Natural killer cell (primary cell): Measurements from ENCODE around the gene ADM5. TPM values are rescaled to one million over a fixed set of nuclear protein-coding genes. Genes with fewer than 3 reads are reported as not detected.

Experiments
- ATAC-seq, 3 donors: fragments of 150-1000 bp in 2 of 3; fragments of 200-7000 bp in 1 of 3; cut with Tn5 transposase; 1 replicate in 1 of 3; 2 replicates in 2 of 3; pipeline ENCODE4 v1.10.0; 2021; ENCODE audit warnings: mild to moderate bottlenecking in 2 of 3, moderate library complexity in 2 of 3
- DNase-seq, 2 donors: peaks; one replicate each; pipeline versions ENCODE4 v3.0.0 to v3.0.0-alpha.2; 2013 to 2021; ENCODE audit warnings: mixed read lengths in 1 of 2
- H3K27ac ChIP-seq: one replicate; pipeline ENCODE4 v1.5.1; 2013; ENCODE audit warnings: mild to moderate bottlenecking, low read length
- H3K27me3 ChIP-seq: one replicate; pipeline ENCODE4 v1.6.1; 2013; ENCODE audit warnings: low read length; ENCODE audit not compliant: control insufficient read depth, insufficient read depth
- H3K36me3 ChIP-seq: one replicate; pipeline ENCODE4 v1.6.1; 2013; ENCODE audit warnings: low read length; ENCODE audit not compliant: control insufficient read depth, insufficient read depth
- H3K4me1 ChIP-seq: one replicate; pipeline ENCODE4 v1.6.1; 2013; ENCODE audit warnings: low read length; ENCODE audit not compliant: control insufficient read depth, insufficient read depth
- H3K4me3 ChIP-seq: one replicate; pipeline ENCODE4 v1.5.1; 2013; ENCODE audit warnings: low read length
- H3K9me3 ChIP-seq: one replicate; pipeline ENCODE4 v1.6.1; 2013; ENCODE audit warnings: low read length; ENCODE audit not compliant: control insufficient read depth, insufficient read depth
- H3K27ac Mint-ChIP-seq, 2 donors: one replicate each; pipeline ENCODE4 v1.8.0; 2022; ENCODE audit warnings: mild to moderate bottlenecking in 2 of 2, mixed read lengths in 2 of 2, moderate library complexity in 1 of 2
- H3K27me3 Mint-ChIP-seq, 2 donors: one replicate each; pipeline ENCODE4 v1.8.0; 2022; ENCODE audit warnings: low read depth in 2 of 2, mixed read lengths in 2 of 2
- H3K36me3 Mint-ChIP-seq: one replicate; pipeline ENCODE4 v1.8.0; 2022; ENCODE audit warnings: mixed read lengths
- H3K4me1 Mint-ChIP-seq, 2 donors: one replicate each; pipeline ENCODE4 v1.8.0; 2022; ENCODE audit warnings: mixed read lengths in 2 of 2
- H3K4me3 Mint-ChIP-seq: one replicate; pipeline ENCODE4 v1.8.0; 2022; ENCODE audit warnings: mild to moderate bottlenecking, moderate library complexity, mixed read lengths
- H3K9me3 Mint-ChIP-seq, 2 donors: one replicate each; pipeline ENCODE4 v1.8.0; 2022; ENCODE audit warnings: mixed read lengths in 2 of 2
- WGBS: methylation state at CpG from one replicate; pipeline ENCODE4 v1.1.7; 2013; ENCODE audit warnings: missing lambda C conversion rate; ENCODE audit not compliant: insufficient coverage; 5-methylcytosine and 5-hydroxymethylcytosine counted together
- intact Hi-C: fragments of 100-400 bp; cut with micrococcal nuclease; formaldehyde crosslinking; loops from one replicate; pipeline ENCODE4 v1.14.2; 2022
- total RNA-seq, 4 donors: library from RNA; stranded (reverse); fragments of 120-200 nt in 1 of 4; gene quantifications; one replicate each; pipeline versions ENCODE4 v1.2.3 to v1.2.4, GENCODE V29; 2013 to 2022
- TF ChIP-seq, protein P1 (sequence below): fragments of 200-600 bp; IDR thresholded peaks from one replicate; pipeline ENCODE4 v1.8.0; 2022; ENCODE audit warnings: antibody characterized with exemption

ADM5 gene, protein sequence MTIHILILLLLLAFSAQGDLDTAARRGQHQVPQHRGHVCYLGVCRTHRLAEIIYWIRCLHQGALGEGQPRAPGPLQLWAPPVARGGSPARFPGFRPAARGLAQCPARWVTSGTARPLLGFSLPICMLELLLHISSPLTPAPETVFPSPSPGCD
- total RNA-seq, result 1 to 10 TPM; 2.3 to 2.9 (median 2.4) TPM
- 0.88 TPM for total RNA-seq (2013)

DNA sequence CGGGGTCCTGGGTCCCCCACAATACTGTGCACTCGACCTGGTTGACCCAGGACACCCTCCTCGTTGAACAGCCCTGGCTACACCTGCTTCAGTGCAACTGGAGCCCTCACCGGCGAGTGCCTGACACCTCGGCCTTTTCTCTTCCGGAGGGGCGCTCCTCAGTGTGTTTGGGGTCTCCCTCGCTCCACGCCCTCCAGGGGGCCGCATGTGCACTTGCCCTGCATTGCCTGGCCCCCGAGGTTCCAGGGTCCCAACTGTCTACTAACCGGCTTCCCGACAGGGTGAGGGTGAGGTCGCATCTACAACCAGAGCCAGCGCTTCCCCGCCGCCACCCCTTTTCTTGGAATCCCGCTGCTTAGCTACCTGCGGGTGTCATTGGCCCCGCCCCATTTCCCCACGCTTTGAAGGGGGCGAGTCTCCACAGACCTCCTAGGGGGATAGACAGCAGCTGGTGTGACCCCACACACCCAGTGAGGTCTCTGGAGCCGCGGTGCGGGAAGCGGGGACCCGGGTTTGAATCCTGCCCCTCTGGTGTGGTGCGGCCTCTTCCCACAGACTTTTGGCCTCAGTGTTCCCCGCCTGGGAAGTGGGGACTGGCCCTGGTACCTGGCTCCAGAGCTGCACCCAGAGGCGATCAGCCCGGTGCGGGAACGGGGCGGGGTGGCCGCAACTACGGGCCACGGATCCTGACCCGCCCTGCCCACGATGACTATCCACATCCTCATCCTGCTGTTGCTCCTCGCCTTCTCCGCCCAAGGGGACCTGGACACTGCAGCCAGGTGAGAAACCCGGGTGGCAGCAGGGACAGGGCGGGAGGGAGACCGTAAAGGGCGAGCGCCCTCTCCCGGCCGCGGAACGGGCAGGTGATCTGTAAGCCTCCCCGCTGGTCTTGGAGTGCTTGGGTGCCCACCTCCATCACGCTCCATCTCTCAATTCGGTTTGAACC is at the start of gene ADM5:
ADM5 (plus strand) TSS at position 462 of the 946 bp plus-strand sequence; CDS start at position 706, 244 bp downstream.
- Histone ChIP-seq H3K4me1 (peaks cover 27% of the 10 kb centered on the region), H3K36me3 (peaks cover 22% of the 10 kb centered on the region), H3K9me3 (no peaks in the 10 kb centered on the region), H3K27ac (no peak within 1 kb of the TSS), H3K27me3 (peaks cover 26% of the 10 kb centered on the region), H3K4me3 (peak within 1 kb of the TSS; percentile 27)
- Mint-ChIP-seq H3K36me3 (no peaks in the 10 kb centered on the region), H3K27me3 (peaks cover 17 to 23% of the 10 kb centered on the region in 2 donors), H3K27ac (peak within 1 kb of the TSS; percentile 51 to 79), H3K4me3 (peak within 1 kb of the TSS; percentile 95), H3K4me1 (peaks cover 15 to 38% of the 10 kb centered on the region in 2 donors), H3K9me3 (no peaks in the 10 kb centered on the region)
- intact Hi-C loops, result no loop called here
- TF ChIP-seq, protein P1, sequence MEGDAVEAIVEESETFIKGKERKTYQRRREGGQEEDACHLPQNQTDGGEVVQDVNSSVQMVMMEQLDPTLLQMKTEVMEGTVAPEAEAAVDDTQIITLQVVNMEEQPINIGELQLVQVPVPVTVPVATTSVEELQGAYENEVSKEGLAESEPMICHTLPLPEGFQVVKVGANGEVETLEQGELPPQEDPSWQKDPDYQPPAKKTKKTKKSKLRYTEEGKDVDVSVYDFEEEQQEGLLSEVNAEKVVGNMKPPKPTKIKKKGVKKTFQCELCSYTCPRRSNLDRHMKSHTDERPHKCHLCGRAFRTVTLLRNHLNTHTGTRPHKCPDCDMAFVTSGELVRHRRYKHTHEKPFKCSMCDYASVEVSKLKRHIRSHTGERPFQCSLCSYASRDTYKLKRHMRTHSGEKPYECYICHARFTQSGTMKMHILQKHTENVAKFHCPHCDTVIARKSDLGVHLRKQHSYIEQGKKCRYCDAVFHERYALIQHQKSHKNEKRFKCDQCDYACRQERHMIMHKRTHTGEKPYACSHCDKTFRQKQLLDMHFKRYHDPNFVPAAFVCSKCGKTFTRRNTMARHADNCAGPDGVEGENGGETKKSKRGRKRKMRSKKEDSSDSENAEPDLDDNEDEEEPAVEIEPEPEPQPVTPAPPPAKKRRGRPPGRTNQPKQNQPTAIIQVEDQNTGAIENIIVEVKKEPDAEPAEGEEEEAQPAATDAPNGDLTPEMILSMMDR, result peak; percentile 55
- WGBS, result 51% methylated on average over 54 of the region's 54 CpGs
- ATAC-seq (peak in 2 of 3 donors; percentile 51 to 63), DNase-seq (peak in 1 of 2 donors; percentile 64)

DNA sequence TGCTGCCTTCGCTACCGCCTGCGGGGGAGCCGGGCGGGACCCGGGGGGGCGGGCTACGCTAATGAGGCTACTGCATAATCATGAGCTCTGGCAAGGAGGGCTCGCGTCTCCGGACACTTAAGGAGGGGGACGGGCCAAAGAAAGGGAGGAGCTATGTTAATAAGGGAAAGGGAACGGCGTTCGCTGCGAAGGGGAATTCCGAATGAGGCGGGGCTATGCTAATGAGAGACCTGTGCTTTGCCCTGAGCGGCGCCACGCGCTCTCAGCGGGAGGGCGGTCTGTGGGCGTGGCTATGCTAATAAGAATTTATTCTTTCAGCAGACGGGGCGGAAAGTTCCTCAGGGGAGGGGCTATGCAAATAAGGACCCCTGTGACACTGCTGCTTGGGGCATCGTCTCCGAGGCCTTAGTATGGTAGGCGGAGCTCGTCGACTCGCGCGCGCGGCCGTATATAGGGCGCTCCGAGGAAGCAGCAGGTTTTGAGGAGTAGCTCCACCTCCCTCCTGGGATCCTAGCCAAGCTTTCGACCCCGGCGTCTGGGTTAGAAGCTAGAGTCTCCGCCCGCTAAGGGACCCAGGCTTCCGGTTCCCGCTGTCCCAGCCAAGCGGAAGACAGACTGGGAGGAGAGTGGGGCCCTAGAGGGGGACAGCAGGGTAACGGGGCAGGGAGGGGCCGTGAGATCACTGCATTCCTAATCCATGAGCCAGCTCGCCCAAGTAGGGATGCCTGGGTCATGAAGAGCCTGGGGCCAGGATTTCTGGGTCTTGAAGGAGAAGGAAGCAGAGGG is 49.1 kb upstream of the ADM5 start, which contains the start of gene RRAS:
RRAS (minus strand) TSS at position 31 of the 786 bp plus-strand sequence. CDS start 45 bp downstream, outside the sequence.
- H3K27ac Mint-ChIP-seq, result peak within 1 kb of the TSS; percentile 96 to 100
- peak within 1 kb of the TSS; percentile 58 for H3K4me3 ChIP-seq
- H3K4me3 Mint-ChIP-seq, result peak within 1 kb of the TSS; percentile 93
- H3K36me3 ChIP-seq, result no peaks in the 10 kb centered on the region
- H3K27me3 Mint-ChIP-seq, result no peaks in the 10 kb centered on the region
- intact Hi-C loops, result loop anchor here (1.0 to 5.0 kb wide), 6 partner anchors 37 to 1003 kb away; partner anchors contain the start of genes AKT1S1, DBP, NOSIP and PRMT1
- no peaks in the 10 kb centered on the region for H3K9me3 ChIP-seq
- ATAC-seq (peak; percentile 71 to 87 (median 73)), DNase-seq (peak; percentile 99 to 100)
- peaks cover 44% of the 10 kb centered on the region for H3K4me1 ChIP-seq
- TF ChIP-seq, protein P1, result no peak
- H3K9me3 Mint-ChIP-seq, result no peaks in the 10 kb centered on the region
- under 1% methylated on average over 51 of the region's 51 CpGs for WGBS
- H3K4me1 Mint-ChIP-seq, result peaks cover 45 to 63% of the 10 kb centered on the region in 2 donors
- no peaks in the 10 kb centered on the region for H3K36me3 Mint-ChIP-seq
- peak within 1 kb of the TSS; percentile 86 for H3K27ac ChIP-seq
- H3K27me3 ChIP-seq, result no peaks in the 10 kb centered on the region

DNA sequence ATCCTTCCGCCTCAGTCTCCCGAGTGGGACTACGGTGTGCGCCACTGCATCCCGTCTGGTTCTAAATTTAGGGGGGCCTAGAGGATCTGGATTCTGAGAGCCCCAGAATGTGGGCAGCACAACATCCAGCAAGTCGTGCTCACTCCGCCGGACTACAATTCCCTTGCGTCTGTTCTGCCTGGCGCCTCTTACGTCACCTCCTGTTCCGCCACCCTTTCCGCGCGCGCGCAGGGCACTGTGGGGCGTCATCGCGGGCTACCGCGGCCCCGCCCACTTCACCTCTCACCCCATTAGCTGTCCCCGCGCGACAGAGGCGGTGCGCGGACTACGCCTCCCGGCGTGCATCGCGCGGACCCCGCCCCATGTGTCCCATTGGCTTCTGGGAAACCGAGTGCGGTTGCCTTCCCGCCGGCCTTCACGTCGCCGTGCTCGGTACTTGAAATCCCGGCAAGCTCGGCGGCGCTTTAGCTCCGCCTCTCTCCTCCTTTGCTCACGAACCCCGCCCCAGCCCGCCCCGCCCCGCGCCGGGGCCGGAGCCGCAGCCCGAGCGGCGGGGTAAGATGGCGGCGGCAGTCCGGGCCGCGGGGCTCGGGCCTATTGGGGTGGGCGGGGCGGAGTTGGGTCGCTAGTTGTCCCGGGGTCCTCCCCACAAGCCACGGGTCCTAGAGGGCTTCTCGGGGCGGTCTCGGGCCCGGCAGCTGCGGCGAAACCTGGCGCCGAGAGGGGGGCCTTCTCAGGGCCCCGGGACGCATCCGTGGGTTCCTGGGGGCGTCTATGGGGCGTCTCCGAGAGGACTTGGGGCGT is 47.5 kb upstream of the ADM5 start, which contains the start of gene SCAF1:
SCAF1 (plus strand) TSS at position 522 of the 804 bp plus-strand sequence. CDS start 2,818 bp downstream, outside the sequence.
- Mint-ChIP-seq H3K4me3 (peak within 1 kb of the TSS; percentile 93), H3K27me3 (no peaks in the 10 kb centered on the region), H3K4me1 (peaks cover 45 to 69% of the 10 kb centered on the region in 2 donors), H3K36me3 (no peaks in the 10 kb centered on the region), H3K27ac (peak within 1 kb of the TSS; percentile 96 to 100), H3K9me3 (no peaks in the 10 kb centered on the region)
- peaks cover 44% of the 10 kb centered on the region for H3K4me1 ChIP-seq
- peak within 1 kb of the TSS; percentile 88 for H3K27ac ChIP-seq
- peak within 1 kb of the TSS; percentile 84 for H3K4me3 ChIP-seq
- peaks cover 9% of the 10 kb centered on the region for H3K36me3 ChIP-seq
- no peaks in the 10 kb centered on the region for H3K9me3 ChIP-seq
- TF ChIP-seq, protein P1, result no peak
- DNase-seq, result peak; percentile 99 to 100
- WGBS, result under 1% methylated on average over 87 of the region's 87 CpGs
- H3K27me3 ChIP-seq, result no peaks in the 10 kb centered on the region
- ATAC-seq, result peak; percentile 66 to 87 (median 72)
- intact Hi-C loops, result loop anchor here (1.0 to 5.0 kb wide), 5 partner anchors 22 to 1005 kb away; partner anchors contain the start of genes AKT1S1, ALDH16A1, DBP and NOSIP
